Endometrial microvascular endothelial cells (primary cell): ENCODE data around the gene GIPC2. TPM values are rescaled to one million over a fixed set of nuclear protein-coding genes. Genes with fewer than 3 reads are reported as not detected.

ENCODE experiments used
- in situ Hi-C: cut with HindIII; loops from 2 replicates; pipeline ENCODE4 v1.10.0; 2017; ENCODE audit warnings: low sequenced_read_pairs, low pct_unique_long_range_greater_than_20kb; ENCODE audit errors: inconsistent ontology term
- total RNA-seq: library from RNA; depleted of rRNA; stranded (reverse); fragments of >200 nt; gene quantifications from one replicate; pipeline ENCODE4 v1.2.3, GENCODE V29; 2015; ENCODE audit errors: inconsistent ontology term

Gene GIPC2
- total RNA-seq, 1 donor from 2014 or later: 1.6 TPM

GRCh38 chr1:78121710-78122109, 75.9 kb downstream of the GIPC2 start:
- in situ Hi-C loops: no loop called here

DNA sequence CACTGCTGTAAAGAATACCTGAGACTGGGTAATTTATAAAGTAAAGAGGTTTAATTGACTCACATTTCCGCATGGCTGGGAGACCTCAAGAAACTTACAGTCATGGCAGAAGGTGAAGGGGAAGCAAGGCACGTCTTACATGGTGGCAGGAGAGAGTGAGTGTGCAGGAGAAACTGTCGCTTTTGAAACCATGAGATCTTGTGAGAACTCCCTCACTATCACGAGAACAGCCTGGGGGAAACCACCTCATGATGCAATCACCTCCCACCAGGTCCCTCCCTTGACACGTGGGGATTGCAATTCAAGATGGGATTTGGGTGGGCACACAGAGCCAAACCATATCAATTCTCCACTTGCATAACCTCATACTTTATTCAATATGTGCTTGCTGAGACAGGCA, 76.6 kb downstream of the GIPC2 start:
- in situ Hi-C loops: no loop called here

DNA sequence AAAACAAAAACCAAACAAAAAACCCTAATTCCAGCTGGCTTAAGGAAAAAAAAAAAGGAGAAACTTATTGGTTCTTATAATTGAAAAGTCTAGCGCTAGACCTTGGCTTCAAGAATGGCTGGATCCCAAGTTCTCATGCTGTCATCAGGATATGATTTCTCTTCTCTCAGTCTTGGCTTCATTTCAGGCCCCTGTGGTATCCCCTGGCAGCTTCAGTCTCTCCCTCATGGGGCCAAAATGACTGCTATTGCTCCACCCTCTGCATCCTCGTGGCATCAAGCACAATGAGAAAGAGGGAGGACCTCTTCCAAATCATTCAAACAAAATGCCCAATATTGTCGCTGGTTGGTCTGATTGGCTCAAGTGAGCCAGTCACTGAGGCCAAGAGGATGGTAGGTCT, 80.7 kb downstream of the GIPC2 start:
- in situ Hi-C loops: no loop called here

DNA sequence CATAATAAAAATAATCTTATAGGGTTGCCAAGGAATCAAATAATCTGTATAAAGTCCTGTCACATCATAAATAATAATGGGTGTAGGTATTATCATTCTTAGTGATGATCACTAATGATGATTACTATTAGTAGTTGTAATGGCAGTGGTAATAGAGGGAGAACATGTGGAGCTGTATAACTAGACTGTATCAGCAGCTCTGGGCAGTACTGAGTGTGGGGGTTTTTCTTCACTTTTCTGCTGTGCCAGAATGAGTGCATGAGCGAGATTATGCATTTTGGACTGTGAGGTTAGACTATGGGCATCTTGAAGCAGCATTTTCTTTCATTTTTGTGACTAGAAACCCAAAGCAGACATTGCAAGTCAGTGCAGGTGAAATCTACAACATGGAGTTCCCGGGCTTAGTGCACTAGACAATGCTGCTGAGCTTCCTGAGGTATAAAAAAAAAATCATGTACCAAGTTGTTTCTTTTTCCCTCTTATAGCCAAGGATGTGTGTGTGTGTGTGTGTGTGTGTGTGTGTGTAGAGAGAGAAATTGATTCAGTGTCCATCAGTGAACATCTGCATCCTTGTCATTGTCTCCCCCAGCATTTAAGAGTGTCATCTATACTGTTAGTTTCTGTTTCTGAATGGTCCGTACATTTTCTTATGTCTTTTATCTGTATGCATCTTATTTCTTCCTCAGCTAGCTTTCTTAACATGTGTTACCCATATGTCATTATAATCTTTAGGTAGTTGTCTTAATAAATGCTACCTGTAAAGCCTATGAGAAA, 86.6 kb downstream of the GIPC2 start:
- in situ Hi-C loops: no loop called here

- in situ Hi-C loops: no loop called here
Observed at GRCh38 chr1:78132948-78133322, 87.2 kb downstream of the GIPC2 start.

GRCh38 chr1:78136680-78137079, 90.9 kb downstream of the GIPC2 start:
- in situ Hi-C loops: no loop called here

- in situ Hi-C loops: no loop called here
Observed at GRCh38 chr1:78141531-78142231, 95.9 kb downstream of the GIPC2 start.

GRCh38 chr1:78142736-78143135, 97.0 kb downstream of the GIPC2 start:
- in situ Hi-C loops: no loop called here

- in situ Hi-C loops: no loop called here
Observed at GRCh38 chr1:78143152-78143551, 97.4 kb downstream of the GIPC2 start.

DNA sequence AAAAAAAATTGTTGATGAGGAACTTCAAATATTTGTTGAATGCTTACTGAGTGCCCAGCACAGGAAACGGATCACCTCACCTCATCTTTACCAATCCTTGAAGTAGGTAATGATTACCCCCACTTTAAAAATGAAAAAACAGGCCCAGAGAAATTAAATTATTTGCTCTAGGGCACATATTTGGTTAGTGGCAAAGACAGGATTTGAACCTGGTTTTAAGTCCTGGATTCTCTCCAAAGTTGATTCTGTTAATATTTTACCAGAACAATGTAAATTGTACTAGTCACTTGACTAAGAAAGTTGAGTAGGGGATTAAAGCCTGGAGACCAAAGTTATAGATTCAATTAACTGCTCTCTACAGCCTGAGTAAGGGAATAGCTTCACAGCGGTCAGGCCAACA, 97.9 kb downstream of the GIPC2 start:
- in situ Hi-C loops: no loop called here

- in situ Hi-C loops: no loop called here
Observed at GRCh38 chr1:78145105-78145580, 99.4 kb downstream of the GIPC2 start.

- in situ Hi-C loops: no loop called here
Observed at GRCh38 chr1:78146205-78146771, 100.5 kb downstream of the GIPC2 start.

DNA sequence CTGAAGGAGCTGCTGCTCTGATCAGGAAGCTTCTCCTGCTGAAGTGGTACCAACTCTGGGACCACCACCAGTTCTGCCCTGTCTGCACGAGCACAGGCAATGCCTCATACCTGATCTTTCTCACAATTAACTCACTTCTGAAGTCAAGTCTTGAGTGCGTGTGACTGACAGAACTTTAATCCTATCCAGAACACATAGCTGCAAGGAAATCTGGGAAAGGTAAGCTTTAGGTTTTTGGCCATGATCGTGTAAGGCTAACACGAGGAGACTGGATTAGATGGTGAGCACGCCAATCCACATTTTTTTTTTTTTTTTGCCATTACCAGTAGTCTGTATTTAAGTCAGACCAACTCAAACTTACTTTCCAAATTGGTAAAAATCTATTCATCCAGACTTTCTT, 101.3 kb downstream of the GIPC2 start:
- in situ Hi-C loops: no loop called here

DNA sequence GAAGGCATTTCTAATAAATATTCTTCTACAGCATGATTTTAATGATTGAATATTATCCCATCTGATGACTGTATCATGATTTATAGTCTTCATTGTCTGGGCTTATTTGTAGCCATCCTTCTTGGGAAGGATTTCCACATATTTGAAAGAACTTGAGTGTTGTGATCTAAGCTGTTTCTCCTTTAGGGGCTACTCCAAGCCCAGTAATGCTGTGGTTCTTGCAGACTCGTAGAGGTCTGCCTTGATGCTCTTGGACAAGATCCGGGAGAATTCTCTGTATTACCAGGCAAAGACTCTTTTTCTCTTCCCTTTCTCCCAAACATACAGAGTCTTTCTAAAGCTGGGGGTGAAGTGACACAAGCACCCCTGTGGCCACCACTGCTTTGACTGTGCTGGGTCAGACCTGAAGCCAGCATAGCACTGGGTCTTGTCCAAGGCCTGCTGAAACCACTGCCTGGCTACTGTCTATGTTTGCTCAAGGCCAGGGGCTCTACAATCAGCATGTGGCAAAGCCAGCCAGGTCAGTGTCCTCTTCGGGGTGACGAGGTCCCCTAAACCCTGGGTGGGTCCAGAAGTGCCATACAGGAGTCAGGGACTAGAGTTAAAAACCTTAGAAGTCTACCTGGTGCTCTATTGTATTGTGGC, 107.4 kb downstream of the GIPC2 start:
- in situ Hi-C loops: no loop called here

DNA sequence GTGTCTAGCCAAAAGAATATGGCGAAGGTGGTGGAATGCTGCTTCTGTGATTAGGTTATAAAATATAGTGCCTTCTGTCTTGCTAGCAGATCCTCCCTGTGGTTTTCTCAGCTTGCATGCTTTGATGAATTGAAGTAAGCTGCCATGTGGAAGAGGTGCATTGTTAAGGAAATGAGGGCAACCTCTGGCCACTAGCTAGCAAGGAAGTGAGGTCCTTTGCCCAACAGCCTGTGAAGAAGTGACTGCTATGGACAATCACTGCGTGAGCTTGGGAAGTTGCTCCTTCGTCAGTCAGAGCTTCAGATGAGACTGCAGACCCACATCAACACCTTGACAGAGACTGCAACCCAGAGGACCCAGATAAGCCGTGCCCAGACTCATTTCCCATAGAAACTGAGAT, 109.4 kb downstream of the GIPC2 start:
- in situ Hi-C loops: no loop called here

- in situ Hi-C loops: no loop called here
Observed at GRCh38 chr1:78156805-78157521, 111.2 kb downstream of the GIPC2 start.

DNA sequence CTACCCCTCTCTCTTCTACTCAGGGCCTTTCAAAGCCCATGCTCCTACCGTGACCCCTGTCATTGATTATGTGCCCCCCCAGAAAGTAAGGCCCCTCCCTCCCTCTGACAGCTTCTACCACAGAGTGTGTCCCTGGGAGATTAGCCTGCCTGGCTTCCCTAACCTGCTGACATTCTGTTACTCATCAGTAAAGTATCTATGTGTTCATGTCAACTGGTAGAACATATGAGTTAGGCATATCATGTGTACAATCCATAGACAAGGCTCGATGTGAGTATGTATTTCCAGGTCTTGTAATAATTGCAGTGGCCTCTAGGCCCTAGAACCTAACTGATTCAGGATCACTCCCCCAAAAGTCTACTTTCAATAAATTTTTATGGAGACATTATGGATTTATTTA, 120.0 kb downstream of the GIPC2 start:
- in situ Hi-C loops: no loop called here

GRCh38 chr1:78168306-78168705, 122.5 kb downstream of the GIPC2 start:
- in situ Hi-C loops: no loop called here

- in situ Hi-C loops: no loop called here
Observed at GRCh38 chr1:78170859-78171258, 125.1 kb downstream of the GIPC2 start.
